Neural progenitor cell (in vitro differentiated cells): Measurements from ENCODE around the gene CHST12. TPM values are rescaled to one million over a fixed set of nuclear protein-coding genes. Genes with fewer than 3 reads are reported as not detected.

Source experiments
- DNase-seq: peaks from one replicate; pipeline ENCODE4 v3.0.0-alpha.2; 2016; ENCODE audit warnings: low spot score
- H2AFZ ChIP-seq: fragments of 200-600 bp; sonication (generic); replicated peaks from 2 replicates; pipeline ENCODE4 v1.6.1; 2016; ENCODE audit warnings: antibody characterized with exemption
- H3F3A ChIP-seq: fragments of 200-600 bp; sonication (generic); 2 replicates; pipeline ENCODE4 v1.6.1; 2016; ENCODE audit warnings: antibody characterized with exemption, low read depth
- H3K27ac ChIP-seq: fragments of 200-600 bp; sonication (generic); 2 replicates; pipeline ENCODE4 v1.5.1; 2016; ENCODE audit warnings: mild to moderate bottlenecking
- H3K27me3 ChIP-seq: fragments of 200-600 bp; sonication (generic); 2 replicates; pipeline ENCODE4 v1.6.1; 2016; ENCODE audit warnings: mild to moderate bottlenecking, moderate library complexity
- H3K36me3 ChIP-seq: fragments of 200-600 bp; sonication (generic); 2 replicates; pipeline ENCODE4 v1.5.1; 2016
- H3K4me1 ChIP-seq: fragments of 200-600 bp; sonication (generic); 2 replicates; pipeline ENCODE4 v1.6.1; 2016; ENCODE audit warnings: mixed run types
- H3K4me2 ChIP-seq: fragments of 200-600 bp; sonication (generic); 2 replicates; pipeline ENCODE4 v1.6.1; 2016
- H3K4me3 ChIP-seq: fragments of 200-600 bp; sonication (generic); 2 replicates; pipeline ENCODE4 v1.5.1; 2016
- H3K79me2 ChIP-seq: fragments of 200-600 bp; sonication (generic); 2 replicates; pipeline ENCODE4 v1.6.1; 2016; ENCODE audit warnings: low read depth
- H3K9ac ChIP-seq: fragments of 200-600 bp; sonication (generic); 2 replicates; pipeline ENCODE4 v1.6.1; 2016
- H3K9me3 ChIP-seq: fragments of 200-600 bp; sonication (generic); 2 replicates; pipeline ENCODE4 v1.5.1; 2016; ENCODE audit warnings: low read depth
- H4K20me1 ChIP-seq: fragments of 200-600 bp; sonication (generic); 2 replicates; pipeline ENCODE4 v1.6.1; 2016; ENCODE audit warnings: low read depth
- H3K27ac Mint-ChIP-seq: 3 replicates; pipeline ENCODE4 v1.8.0; 2021; ENCODE audit warnings: mixed read lengths
- H3K27me3 Mint-ChIP-seq: 2 replicates; pipeline ENCODE4 v1.8.0; 2022; ENCODE audit warnings: low read depth, mild to moderate bottlenecking, inconsistent platforms, moderate library complexity, mixed read lengths; ENCODE audit not compliant: insufficient read depth
- H3K36me3 Mint-ChIP-seq: 3 replicates; pipeline ENCODE4 v1.8.0; 2021; ENCODE audit warnings: mixed read lengths
- H3K4me1 Mint-ChIP-seq: 3 replicates; pipeline ENCODE4 v1.8.0; 2021; ENCODE audit warnings: mixed read lengths
- H3K4me3 Mint-ChIP-seq: 3 replicates; pipeline ENCODE4 v1.8.0; 2021; ENCODE audit warnings: mild to moderate bottlenecking, moderate library complexity, mixed read lengths
- H3K9me3 Mint-ChIP-seq: 3 replicates; pipeline ENCODE4 v1.8.0; 2020; ENCODE audit warnings: mixed read lengths
- CTCF ChIP-seq: fragments of 200-600 bp; sonication (generic); IDR thresholded peaks from 2 replicates; pipeline ENCODE4 v1.5.1; 2017; ENCODE audit warnings: antibody characterized with exemption, mild to moderate bottlenecking
- EZH2 ChIP-seq: fragments of 200-600 bp; sonication (generic); IDR thresholded peaks from 2 replicates; pipeline ENCODE4 v1.6.1; 2017; ENCODE audit warnings: antibody characterized with exemption, mild to moderate bottlenecking, moderate library complexity
- EZH2phosphoT487 ChIP-seq: fragments of 200-600 bp; sonication (generic); IDR thresholded peaks from 2 replicates; pipeline ENCODE4 v1.6.1; 2017; ENCODE audit warnings: antibody characterized with exemption
- total RNA-seq: library from RNA; depleted of rRNA; stranded (reverse); fragments of >200 nt; gene quantifications from 2 replicates; pipeline ENCODE4 v1.2.3, GENCODE V29; 2015; ENCODE audit warnings: low replicate concordance

CHST12 gene
- total RNA-seq, 1 donor from 2014 or later, result 0.43 TPM

GRCh38 chr7:2381227-2381626 is 22.2 kb upstream of the CHST12 start:
- Histone ChIP-seq H3K27me3 (no peaks in the 10 kb centered on the region), H3F3A (no peaks in the 10 kb centered on the region), H3K27ac (no peak overlapping the region), H3K9ac (no peak overlapping the region), H3K79me2 (peaks cover 8% of the 10 kb centered on the region), H3K4me2 (no peak overlapping the region), H2AFZ (no peak overlapping the region), H3K9me3 (no peaks in the 10 kb centered on the region), H3K4me3 (no peak overlapping the region), H4K20me1 (peaks cover 4% of the 10 kb centered on the region), H3K36me3 (no peaks in the 10 kb centered on the region), H3K4me1 (no peaks in the 10 kb centered on the region)
- no peak overlapping the region for H3K27ac Mint-ChIP-seq
- H3K9me3 Mint-ChIP-seq, result no peaks in the 10 kb centered on the region
- H3K4me3 Mint-ChIP-seq, result no peak overlapping the region
- TF ChIP-seq EZH2 (no peak), EZH2phosphoT487 (no peak), CTCF (no peak)
- no peak for DNase-seq
- H3K27me3 Mint-ChIP-seq, result no peaks in the 10 kb centered on the region
- no peaks in the 10 kb centered on the region for H3K4me1 Mint-ChIP-seq
- H3K36me3 Mint-ChIP-seq, result peaks cover 34% of the 10 kb centered on the region

GRCh38 chr7:2381881-2382509 is 21.4 kb upstream of the CHST12 start:
- H3K9ac ChIP-seq, result no peak overlapping the region
- no peak overlapping the region for H3K4me3 ChIP-seq
- no peak overlapping the region for H3K4me2 ChIP-seq
- no peak for TF ChIP-seq CTCF
- TF ChIP-seq EZH2phosphoT487, result no peak
- TF ChIP-seq EZH2, result no peak
- H3K27ac Mint-ChIP-seq, result no peak overlapping the region
- H3F3A ChIP-seq, result no peaks in the 10 kb centered on the region
- no peaks in the 10 kb centered on the region for H3K27me3 ChIP-seq
- no peaks in the 10 kb centered on the region for H3K4me1 ChIP-seq
- H3K9me3 ChIP-seq, result no peaks in the 10 kb centered on the region
- H2AFZ ChIP-seq, result no peak overlapping the region
- H3K4me3 Mint-ChIP-seq, result no peak overlapping the region
- peaks cover 3% of the 10 kb centered on the region for H3K79me2 ChIP-seq
- DNase-seq, result no peak
- H3K27ac ChIP-seq, result no peak overlapping the region
- H3K4me1 Mint-ChIP-seq, result peaks cover 3% of the 10 kb centered on the region
- peaks cover 3% of the 10 kb centered on the region for H4K20me1 ChIP-seq
- H3K36me3 Mint-ChIP-seq, result peaks cover 29% of the 10 kb centered on the region
- no peaks in the 10 kb centered on the region for H3K9me3 Mint-ChIP-seq
- no peaks in the 10 kb centered on the region for H3K27me3 Mint-ChIP-seq
- H3K36me3 ChIP-seq, result no peaks in the 10 kb centered on the region

- H3K79me2 ChIP-seq, result no peaks in the 10 kb centered on the region
These were observed 19.7 kb upstream of the CHST12 start for GRCh38 chr7:2383543-2384274.

More at GRCh38 chr7:2383543-2384274, 19.7 kb upstream of the CHST12 start:
- Histone ChIP-seq H3K9me3 (no peaks in the 10 kb centered on the region), H3K27ac (no peak overlapping the region), H3K4me3 (no peak overlapping the region), H3K4me1 (no peaks in the 10 kb centered on the region), H4K20me1 (no peaks in the 10 kb centered on the region), H3K9ac (no peak overlapping the region), H2AFZ (no peak overlapping the region), H3K4me2 (no peak overlapping the region), H3K27me3 (no peaks in the 10 kb centered on the region), H3F3A (no peaks in the 10 kb centered on the region), H3K36me3 (no peaks in the 10 kb centered on the region)
- Mint-ChIP-seq H3K27me3 (no peaks in the 10 kb centered on the region), H3K4me1 (peaks cover 3% of the 10 kb centered on the region), H3K27ac (no peak overlapping the region), H3K9me3 (no peaks in the 10 kb centered on the region), H3K36me3 (peaks cover 19% of the 10 kb centered on the region), H3K4me3 (no peak overlapping the region)
- no peak for TF ChIP-seq CTCF
- no peak for TF ChIP-seq EZH2
- no peak for TF ChIP-seq EZH2phosphoT487
- DNase-seq, result no peak
